ENCODE data around the gene C20orf144.
"Not testable (repeated sequence)": the region's sequence is repeated elsewhere in the genome, so short reads cannot be mapped to it uniquely, and the experiment has no call there.

The C20orf144 gene

DNA sequence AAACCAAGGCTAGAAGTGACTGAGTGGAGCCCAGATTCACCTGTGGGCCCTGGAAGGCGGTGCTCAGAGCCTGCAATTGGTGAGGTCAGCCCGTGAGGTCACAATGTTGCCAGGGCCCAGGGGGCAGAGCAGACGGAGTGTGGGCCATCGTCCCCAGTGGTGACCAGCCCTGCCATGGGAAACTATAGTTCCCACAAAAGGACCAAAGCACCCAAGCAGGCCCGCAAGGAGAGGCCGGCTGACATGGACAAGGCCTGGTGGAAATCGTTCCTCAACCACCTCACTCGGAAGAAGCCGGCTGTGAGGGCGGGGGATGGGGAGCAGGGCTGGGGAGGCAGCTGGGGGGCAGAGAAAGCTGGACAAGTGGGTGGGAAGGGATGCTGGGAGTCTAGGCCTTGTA lies at the start of gene C20orf144:
Gene C20orf144 (plus strand): TSS at position 156 of the 400 bp plus-strand sequence. CDS start 19 bp downstream, at position 175.
- no peak for DNase-seq (ENCODE audit: low spot score)

DNA sequence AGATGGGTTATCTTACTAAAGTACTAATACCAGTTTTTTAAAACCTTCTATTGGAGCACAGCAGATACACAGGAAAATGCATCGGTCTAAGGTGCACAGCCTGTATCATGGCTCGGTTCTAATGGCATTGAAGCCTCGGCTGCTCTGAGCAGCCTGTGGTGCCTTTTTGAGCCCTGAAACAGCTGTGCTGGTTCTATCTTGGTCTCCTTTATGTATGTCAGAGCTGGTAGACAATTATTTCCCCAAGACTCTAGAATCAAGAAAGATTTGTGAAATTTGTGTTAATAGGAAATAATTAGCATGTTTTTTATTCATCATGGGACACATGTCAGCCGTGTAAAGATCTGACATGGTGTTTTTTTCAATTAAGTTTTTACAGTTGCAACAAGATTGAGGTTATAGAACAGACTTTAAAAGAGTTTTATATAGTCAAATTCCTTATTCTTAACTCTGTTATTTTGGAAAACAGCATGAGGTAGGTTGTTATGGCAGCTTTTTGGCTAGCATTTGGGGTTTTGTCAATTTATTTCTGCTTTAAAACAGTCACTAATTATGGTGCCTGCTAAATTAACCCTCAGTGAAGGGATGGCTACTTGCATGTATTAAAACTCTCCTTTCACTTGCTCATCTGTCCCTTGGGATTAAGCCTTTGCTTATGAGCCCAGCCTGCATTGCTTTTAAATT lies 40.3 kb upstream of the C20orf144 start:
- DNase-seq (ENCODE audit: low spot score), result no peak

DNA sequence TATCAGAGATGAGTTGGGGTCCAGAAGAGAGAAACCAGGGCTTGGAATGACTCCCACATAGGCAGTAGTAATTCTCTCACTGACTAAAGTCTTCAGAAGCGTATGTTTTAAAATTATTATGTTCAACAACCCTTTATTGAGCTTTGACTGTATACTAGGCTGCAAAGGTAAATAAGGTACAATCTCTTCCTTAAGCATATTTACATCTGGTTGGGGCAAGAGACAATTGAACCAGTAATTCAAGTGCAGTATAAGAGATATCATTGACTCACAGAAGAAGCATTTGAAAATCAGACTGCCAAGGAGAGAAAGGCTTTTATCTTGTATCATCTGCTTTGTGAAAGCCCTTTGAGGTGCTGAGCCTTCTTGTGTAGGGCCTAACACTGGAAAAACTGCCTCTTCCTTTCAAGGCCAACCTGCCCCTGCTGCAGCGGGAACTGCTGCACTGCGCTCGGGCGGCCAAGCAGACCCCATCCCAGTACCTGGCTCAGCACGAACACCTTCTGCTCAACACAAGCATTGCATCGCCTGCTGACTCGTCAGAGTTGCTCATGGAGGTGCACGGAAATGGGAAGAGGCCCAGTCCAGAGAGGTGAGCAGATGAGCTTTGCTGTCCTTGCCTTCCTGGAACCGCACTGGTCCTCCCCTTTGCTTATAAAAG lies 39.3 kb upstream of the C20orf144 start:
- DNase-seq (ENCODE audit: low spot score), result no peak

DNA sequence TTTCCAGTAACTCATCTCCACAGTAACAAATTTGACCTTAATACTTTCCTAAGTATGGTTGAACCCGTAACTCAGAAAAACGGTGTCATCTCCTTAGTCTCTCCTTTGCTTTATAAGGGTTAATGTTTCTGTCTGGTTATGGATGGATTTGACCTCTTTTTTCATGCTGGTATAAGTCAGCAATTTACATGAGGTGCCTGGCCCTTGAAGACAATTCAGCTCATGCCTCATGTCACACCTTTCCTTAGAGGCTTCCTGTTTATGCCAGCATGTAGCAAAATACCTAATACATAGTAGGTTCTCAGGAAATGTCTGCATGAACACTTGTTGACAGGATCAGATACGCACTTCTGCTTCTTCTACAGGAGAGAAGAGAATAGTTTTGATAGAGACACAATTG lies 37.7 kb upstream of the C20orf144 start:
- no peak for DNase-seq (ENCODE audit: low spot score)

DNA sequence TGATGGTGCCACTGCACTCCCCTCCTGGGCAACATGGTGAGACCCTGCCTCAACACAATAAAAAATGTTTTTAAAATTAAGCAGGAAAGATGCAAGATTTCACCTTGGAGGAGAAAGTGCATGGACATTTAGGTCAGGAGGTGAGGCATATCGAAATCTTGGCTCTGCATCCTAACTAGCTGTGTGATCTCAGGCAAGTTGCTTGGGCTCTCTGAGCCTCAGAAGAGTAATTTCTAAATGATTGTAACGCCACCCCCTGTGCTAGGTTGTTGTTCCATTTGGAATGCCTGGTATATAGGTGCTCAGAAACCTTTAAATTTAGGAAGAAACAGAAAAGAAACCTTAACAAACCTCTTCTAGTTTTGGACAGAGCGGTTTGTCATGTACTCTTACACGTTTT lies 35.9 kb upstream of the C20orf144 start:
- DNase-seq (ENCODE audit: low spot score), result no peak

DNA sequence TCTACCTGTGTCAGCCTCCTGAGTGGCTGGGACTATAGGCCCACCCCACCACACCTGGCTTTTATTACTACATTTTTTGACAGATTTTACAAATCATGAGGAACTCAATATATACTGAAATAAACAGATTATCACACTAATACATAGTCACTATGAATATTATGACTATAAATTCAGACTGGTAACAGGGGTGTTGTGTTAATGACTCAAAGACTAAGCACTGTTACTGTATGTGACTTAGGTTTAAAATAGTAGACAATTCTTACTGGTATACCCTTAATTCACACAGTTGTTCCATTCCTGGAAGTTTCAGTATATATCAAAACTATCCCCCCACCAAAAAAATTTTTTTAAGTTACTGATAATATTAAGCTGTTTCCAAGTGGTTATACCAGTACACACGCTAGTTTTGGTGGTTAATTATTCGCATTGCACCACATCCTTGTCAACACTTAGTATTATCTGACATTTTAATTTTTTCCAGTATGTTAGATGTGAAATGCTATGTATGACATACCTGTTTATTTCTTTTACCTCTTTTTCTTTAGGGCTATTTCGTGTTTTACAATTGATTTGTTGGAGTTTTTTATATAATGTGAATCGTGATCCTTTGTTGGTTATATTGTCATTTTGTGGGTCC lies 34.4 kb upstream of the C20orf144 start:
- no peak for DNase-seq (ENCODE audit: low spot score)

DNA sequence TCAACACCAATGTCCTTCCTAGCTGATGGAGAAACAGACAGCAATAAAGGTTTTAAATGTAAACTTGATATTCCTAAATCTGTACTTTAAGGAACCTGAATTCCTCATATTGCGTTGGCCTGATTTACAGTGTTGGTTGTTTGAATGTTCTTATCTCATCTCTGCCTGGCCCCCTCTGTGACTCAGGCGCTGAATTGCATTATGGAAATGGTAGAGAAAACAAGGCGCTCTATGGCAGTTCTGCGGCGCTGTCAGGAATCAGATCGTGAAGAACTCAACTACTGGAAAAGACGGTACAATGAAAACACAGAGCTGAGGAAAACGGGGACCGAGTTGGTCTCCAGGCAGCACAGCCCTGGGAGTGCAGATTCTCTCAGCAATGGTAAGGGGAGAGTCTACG lies 32.6 kb upstream of the C20orf144 start:
- DNase-seq (ENCODE audit: low spot score), result no peak

DNA sequence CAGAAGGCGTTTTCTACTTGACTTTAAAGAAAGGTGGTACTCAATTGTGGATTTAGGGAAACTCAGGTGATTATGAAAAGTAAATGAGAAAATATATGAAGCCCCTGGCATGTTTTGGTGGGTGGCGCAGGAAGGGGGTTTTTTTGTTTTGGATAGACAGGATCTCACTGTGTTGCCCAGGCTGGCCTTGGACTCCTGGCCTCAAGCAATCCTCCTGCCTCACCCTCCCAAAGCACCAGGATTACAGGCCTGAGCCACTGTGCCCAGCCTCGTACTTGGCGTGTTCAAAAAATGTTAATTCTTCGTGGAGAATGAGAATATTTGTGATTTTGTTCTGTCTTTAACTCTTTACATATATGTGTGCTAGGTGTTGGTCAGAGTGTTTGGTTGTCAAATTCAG lies 32.1 kb upstream of the C20orf144 start:
- DNase-seq (ENCODE audit: low spot score), result no peak

DNA sequence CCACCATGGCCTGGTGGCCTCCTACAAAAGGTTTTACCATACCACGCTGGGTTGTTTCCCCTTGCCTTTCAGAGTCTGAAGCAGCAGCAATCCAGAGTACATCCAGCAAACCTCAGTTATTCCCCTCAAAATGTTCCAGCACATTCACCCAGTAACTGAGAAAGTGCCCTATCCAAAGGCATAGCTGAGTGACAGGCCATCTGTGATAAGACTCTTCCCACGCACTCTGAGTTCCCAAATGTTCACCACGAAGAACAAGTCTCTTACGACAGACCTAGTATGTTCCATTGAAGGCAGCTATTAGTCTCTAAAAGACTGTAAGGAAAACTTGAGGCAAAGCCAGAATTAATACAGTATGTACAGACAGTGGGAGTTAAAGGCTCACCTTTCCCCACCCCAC lies 31.6 kb upstream of the C20orf144 start:
- no peak for DNase-seq (ENCODE audit: low spot score)

DNA sequence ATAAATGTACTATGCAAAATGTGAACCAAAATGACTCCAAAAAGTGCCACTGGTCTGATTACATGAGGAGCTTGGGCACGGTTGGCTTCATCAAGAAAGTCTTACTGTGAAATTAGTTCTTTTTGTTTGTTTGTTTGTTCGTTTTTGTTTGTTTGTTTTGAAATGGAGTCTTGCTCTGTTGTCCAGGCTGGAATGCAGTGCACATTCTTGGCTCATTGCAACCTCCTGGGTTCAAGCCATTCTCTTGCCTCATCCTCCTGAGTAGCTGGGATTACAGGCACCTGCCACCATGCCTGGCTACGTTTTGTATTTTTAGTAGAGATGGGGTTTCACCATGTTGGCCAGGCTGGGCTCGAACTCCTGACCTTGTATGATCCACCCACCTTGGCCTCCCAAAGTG lies 30.2 kb upstream of the C20orf144 start:
- DNase-seq (ENCODE audit: low spot score), result not testable (repeated sequence)

DNA sequence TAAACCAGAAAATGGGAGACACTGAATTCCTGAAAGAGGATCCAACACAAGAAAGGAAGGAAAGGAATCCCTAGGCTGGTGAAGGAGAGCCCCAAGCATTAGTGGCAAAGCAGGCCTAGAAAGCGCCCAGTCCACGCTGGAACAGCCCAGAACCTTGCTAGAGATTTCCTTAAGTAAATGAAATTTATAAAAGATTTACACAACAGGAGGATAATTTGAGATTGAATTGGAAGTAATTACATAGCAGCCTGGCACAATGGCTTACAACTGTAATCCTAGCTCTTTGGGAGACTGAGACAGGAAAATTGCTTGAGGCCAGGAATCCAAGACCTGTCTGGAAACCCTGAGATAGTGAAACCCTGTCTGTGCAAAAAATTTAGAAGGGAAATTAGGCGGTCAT lies 26.8 kb upstream of the C20orf144 start:
- no peak for DNase-seq (ENCODE audit: low spot score)

DNA sequence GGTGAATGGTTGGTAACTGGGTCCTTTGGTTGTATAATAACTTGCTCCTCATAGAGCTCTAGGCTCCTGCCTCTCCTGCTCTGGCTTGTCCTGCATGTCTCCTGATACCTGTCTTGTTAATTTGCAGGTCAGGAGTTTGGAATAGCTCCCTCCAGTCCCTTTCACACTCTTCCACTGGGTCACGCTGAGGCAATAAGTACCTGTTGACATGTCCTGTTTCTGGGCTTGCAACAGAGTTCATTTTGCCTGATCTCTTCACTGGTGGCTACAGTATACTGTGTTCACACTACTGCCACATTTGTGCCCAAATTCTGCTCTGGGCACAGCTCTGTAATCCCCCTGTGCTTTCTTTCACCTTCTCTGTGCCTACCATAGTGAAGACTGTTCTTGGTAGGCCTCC lies 25.4 kb upstream of the C20orf144 start:
- DNase-seq (ENCODE audit: low spot score), result no peak

DNA sequence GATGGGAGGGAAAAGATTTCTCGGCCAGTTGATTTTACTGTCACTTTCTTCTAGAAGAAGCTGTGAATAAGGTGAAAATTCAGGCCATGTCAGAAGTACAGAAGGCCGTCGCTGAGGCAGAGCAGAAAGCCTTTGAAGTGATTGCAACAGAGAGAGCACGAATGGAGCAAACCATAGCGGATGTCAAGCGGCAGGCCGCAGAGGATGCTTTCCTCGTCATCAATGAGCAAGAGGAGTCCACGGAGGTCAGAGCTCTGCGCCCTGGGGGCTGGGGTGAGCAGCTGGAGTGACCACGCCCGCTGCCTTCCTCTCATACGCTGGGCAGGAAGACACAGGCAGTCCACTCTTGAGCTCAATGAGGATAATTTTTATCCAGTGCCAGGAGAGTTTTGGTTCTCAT lies 21.8 kb upstream of the C20orf144 start:
- DNase-seq (ENCODE audit: low spot score), result no peak

DNA sequence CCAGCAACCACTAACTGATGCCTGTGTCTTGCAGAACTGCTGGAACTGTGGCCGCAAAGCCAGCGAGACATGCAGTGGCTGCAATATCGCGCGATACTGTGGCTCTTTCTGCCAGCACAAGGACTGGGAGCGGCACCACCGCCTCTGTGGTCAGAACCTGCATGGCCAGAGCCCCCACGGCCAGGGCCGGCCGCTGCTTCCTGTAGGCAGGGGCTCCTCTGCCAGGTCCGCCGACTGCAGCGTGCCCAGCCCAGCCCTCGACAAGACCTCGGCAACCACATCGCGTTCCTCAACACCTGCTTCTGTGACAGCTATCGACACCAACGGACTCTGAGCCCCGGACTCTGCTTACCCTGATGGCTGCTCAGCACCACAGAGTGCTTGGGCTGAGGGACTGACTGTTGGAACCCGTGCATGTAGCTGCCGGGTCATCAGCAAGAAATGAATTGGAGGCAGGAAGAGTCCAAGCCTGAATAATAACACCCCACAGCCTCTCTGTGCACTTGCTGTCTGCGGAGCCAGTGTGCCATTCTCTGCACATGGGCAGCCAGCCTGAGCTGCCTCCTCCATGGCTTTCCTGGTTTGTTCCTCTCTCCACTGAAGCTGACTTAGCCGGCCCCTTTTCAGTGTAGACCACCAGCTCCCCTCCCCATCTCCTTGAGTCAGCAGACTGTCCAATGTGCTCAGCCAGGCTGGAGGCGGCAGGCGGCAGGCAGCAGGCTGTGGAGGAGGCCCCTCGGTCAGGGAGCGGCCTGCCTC lies 17.6 kb upstream of the C20orf144 start:
- no peak for DNase-seq (ENCODE audit: low spot score)

DNA sequence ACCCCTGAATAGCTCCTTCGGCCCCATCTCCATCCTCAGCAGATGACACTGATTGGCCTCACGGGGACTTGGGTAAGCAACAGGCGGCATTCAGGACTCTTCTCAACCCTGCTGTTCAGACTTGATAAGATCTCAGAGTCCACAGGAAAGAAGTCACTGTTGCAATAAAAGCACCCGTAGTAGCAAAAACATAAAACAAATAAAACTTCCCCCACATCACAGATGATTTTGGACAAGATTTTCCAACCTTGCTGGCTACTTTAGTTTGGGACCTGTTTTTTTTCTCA lies 17.1 kb upstream of the C20orf144 start:
- DNase-seq (ENCODE audit: low spot score), result no peak

DNA sequence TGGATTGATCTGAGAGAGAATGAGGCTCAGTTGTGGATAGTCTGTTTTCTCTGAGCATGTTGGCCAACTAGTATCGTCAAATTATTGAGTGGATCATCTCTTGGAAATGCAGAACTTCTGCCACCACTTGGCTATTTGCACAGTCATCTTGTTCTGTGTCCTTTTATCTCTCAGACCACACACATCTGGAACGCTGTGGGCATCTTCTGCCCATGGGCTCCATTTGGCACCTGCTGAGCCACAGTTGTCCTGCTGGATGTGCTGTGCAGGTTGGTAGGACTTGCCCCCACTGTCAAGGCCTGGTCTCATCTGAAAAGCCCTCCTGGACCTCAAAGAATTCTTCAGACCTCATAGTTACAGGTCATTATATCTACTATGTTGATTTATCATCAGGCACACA lies 16.7 kb upstream of the C20orf144 start:
- DNase-seq (ENCODE audit: low spot score), result no peak

DNA sequence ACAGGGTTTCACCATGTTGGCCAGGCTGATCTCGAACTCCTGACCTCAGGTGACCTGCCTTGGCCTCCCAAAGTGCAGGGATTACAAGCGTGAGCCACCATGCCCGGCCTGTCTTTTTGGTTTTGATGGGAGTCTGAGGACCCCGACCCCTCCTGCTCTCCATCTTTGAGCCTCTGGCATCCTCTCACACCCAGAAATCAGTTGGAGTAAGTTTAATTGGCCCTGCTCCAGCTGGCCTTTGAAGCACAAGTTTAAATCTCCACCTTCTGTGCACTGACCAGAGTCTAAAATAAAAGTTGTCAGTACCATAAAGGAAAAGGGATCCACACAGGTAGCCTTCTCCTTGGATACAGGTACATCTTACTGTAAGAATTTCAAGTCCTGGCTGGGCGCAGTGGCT lies 15.9 kb upstream of the C20orf144 start:
- no peak for DNase-seq (ENCODE audit: low spot score)

DNA sequence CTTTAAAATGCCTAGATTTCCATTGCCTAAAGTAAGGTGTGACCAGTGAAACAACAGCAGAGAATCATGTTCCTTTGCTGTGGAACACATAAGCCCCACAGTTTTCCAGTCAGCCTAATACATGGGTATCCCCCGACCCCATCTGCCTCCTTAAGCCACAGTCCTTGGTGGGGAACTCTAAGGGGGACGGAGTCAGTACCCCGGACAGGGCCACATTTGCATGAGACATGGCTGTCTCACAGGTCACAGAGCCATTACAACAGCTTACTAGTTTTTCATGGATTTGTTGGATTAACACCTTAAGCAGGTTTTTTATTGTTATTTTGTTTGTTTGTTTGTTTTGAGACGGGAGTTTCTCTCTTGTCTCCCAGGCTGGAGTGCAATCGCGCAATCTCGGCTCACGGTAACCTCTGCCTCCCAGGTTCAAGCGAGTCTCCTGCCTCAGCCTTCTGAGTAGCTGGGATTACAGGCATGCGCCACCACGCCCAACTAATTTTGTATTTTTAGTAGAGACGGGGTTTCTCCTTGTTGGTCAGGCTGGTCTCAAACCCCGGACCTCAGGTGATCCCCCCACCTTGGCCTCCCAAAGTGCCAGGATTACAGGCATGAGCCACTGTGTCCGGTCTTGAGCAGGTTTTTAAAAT lies 15.0 kb upstream of the C20orf144 start:
- DNase-seq (ENCODE audit: low spot score), result not testable (repeated sequence)

DNA sequence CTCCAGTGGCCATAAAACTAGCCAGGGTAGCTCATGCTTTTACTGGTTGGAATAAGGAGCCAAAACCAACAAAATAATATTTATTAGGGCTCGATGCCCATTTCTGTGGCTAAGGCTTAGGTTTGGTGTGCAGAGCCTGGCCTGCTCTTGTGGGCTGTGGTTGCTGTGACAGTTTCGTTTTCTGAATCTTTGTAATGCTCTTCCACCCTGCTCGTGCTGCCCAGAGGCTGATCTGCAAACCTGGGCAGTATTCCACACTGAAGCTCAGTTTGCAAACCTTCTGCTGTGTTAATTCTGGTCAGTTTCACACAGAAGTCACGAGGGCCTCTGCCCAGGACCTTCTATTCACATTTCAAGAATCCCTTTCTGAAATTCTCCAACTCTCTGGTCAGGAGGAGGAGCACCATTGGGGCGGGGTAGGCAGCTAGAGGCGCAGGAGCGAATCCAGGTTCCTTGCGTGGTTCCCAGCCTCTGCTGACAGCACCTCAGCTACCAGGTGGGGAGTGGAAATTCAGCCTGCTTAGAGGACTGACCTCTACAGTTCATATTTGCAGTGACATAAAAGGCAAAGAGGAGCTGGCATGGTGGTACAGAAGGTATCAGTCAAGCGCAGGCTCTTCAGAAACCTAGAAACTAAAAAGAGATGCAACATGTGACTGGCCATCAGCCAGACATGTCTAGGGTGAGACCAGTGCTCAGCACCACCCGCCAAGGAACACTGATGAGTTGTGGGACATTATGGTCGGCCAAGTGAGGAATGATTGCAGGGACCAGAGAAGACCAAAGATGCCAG lies 14.3 kb upstream of the C20orf144 start:
- DNase-seq (ENCODE audit: low spot score), result no peak

DNA sequence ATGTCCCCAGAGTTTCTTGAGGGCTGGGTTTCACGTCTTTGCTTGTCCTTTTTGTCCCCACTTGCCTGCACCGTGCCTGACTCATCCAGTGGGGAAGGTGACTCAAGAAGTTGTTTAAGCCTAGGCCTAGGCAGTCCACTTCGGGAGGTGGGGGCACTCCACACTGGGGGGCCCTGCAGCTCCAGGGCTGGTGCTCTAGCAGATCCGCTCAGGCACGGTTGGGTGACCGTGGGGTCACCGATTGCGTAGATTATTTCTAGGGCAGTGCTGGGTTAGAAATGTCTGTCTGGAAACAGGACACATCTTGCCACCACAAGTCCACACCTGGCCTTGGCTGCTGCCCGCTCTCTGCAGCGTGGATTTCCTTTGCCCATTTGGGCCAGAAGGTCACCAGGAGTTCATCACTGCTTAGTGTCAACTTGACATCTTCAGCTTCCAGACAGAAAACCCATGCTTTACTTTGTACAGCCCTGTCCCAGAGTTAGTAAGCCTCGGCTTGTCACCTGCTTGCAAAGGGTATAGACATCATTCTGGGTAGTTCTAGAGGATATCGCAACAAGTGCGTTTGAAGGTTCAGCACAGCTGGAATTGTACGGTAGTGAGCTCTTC lies 13.6 kb upstream of the C20orf144 start:
- DNase-seq (ENCODE audit: low spot score), result no peak

DNA sequence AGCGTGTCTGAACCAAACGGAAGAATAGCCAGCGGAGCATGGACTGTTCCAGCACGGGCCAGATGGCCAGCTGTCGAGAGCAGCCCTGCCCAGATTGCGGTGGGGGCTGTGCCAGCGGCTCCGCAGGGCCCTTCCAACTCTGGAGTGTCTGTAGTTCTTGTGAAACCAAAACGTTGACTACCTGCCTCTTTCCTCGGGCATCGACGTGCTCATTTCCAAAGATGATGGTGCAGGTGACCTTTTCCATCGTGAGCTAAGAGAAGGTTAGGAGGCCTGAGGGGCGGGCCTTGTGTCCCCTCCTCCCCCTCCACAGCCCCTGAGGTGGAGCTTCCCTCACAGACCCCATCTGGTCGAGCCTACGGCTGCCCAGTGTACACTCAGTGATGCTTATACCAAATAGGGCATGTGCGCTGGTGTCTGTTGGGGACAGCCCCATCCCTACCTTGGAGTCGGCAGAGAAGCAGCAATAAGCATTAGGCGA lies 12.9 kb upstream of the C20orf144 start:
- DNase-seq (ENCODE audit: low spot score), result no peak

Data from COLO829 (cell line).